HTR-8/SVneo (cell line): Measurements from ENCODE around the gene IKZF3.

Source experiments
- DNase-seq: peaks from one replicate; pipeline ENCODE4 v3.0.0; 2011; ENCODE audit warnings: low spot score, mixed read lengths; ENCODE audit not compliant: insufficient read length
- FAIRE-seq: peaks from 2 replicates; lab custom pipeline; 2011; peaks lifted over from hg19 to GRCh38; lab: Jason Lieb, UNC

Gene IKZF3

GRCh38 chr17:39745335-39746144 is 118.6 kb downstream of the IKZF3 start:
- no peak for FAIRE-seq
- DNase-seq, result no peak

DNA sequence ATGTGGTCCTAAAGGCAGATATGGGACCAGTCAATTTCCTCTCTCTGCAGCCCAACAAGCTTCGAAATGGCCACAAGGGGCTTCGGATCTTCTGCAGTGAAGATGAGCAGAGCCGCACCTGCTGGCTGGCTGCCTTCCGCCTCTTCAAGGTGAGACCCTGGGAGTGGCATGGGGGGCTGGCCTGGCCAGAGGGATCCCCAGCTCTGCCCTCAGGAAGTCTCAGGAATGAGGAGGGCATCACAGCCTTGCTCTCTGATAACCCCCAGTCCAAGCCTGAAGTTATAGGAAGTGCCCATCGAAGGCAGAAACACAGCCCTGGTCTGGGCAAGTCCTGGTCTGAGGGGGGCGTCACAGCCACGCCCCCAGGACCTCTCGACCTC is 119.3 kb downstream of the IKZF3 start:
- FAIRE-seq (no peak), DNase-seq (no peak)

DNA sequence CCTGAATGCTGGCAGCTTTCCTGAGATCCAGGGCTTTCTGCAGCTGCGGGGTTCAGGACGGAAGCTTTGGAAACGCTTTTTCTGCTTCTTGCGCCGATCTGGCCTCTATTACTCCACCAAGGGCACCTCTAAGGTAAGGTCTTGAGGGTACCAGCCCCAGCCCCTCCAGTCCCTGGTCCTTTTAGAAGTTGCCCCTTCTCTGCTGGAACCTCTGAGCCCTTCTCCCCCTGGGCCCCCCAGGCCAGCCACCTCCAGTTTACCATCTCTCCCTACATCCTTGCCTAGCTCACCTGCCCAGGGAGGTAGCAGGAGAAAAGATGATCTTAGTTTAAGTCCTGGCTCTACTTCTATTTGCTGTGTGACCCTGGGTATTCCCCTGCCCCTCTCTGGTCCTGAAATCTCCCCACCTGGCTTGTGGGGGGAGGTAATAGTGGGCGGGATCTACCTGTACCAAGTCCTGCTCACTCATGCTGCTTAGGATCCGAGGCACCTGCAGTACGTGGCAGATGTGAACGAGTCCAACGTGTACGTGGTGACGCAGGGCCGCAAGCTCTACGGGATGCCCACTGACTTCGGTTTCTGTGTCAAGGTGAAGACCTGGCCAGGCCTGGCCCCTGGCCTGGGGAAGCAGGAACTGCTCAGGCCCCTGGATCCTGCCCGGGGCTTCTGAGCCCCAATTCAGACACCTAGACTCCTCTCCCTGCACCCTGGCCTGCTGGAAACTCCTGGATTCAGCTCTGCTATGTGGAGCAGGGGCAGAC is 119.9 kb downstream of the IKZF3 start:
- no peak for FAIRE-seq
- no peak for DNase-seq

- FAIRE-seq, result peak; percentile 62
- no peak for DNase-seq
Observed at GRCh38 chr17:39742856-39743436, 121.2 kb downstream of the IKZF3 start.

GRCh38 chr17:39742126-39742855 is 121.8 kb downstream of the IKZF3 start:
- DNase-seq (no peak), FAIRE-seq (no peak)

DNA sequence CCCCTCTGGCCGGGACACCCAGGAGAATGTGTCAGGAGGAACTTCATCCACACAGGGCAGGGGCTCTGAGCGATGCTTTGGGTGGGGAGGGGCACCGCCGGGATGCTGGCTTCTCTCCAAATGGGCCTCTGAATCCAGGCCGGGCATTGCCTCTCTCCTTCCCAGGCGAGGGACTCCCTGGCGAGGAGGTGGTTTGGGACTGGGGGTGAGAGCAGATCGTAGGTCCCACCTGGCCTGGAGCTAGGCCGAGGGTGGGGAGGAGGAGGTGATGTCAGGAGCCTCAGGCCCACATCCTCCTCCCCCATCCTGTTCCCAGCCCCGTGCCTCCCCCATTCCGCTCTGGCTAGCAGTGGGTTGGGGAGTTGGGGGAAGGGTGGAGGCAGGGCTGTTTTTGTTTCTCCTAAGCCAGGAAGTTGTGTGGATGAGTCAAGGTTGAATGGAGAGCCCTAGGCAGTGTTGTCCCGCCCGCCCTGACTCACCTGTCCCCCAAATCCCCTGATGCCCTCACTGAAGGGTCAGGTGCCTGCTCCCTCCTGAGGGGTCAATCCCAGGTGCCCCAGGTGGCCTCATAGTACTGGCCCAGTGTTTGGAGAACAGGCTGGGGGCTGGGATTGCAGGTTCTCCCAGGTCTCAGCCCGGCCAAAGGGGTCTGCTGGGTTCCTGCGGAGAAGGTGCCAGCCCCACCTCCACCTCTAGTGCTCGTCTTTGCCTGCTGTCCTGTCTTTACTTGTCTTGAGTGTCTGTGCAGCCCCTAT is 123.6 kb downstream of the IKZF3 start:
- peak; percentile 97 for FAIRE-seq
- peak; percentile 89 for DNase-seq

DNA sequence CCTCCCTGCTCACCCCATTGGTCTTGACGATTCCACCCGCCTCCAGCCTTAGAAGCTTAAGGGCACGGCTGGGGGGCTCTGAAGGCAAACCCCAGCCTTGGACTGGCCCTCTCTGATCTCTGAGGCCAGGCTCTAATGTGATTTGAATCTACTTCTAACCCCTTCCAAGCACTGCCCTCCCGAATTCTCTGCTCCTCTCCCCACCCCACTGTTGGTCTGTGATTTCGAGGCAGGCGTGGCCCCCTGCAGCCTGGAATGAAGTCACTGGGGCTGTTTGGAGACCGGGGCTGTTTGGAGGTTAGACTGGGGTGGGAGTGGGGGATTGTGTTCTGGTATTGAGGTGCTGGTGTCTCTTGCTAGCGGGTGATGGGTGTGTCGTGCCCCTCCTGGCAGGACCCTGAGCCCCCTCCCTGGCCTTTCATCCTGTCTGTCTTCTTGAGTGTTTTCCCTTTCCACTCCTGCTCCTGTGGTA is 124.2 kb downstream of the IKZF3 start:
- FAIRE-seq (peak; percentile 74), DNase-seq (no peak)

- no peak for FAIRE-seq
- DNase-seq, result no peak
Observed at GRCh38 chr17:39738983-39739884, 124.9 kb downstream of the IKZF3 start.

- FAIRE-seq (no peak), DNase-seq (no peak)
Observed at GRCh38 chr17:39738568-39738901, 125.6 kb downstream of the IKZF3 start.

DNA sequence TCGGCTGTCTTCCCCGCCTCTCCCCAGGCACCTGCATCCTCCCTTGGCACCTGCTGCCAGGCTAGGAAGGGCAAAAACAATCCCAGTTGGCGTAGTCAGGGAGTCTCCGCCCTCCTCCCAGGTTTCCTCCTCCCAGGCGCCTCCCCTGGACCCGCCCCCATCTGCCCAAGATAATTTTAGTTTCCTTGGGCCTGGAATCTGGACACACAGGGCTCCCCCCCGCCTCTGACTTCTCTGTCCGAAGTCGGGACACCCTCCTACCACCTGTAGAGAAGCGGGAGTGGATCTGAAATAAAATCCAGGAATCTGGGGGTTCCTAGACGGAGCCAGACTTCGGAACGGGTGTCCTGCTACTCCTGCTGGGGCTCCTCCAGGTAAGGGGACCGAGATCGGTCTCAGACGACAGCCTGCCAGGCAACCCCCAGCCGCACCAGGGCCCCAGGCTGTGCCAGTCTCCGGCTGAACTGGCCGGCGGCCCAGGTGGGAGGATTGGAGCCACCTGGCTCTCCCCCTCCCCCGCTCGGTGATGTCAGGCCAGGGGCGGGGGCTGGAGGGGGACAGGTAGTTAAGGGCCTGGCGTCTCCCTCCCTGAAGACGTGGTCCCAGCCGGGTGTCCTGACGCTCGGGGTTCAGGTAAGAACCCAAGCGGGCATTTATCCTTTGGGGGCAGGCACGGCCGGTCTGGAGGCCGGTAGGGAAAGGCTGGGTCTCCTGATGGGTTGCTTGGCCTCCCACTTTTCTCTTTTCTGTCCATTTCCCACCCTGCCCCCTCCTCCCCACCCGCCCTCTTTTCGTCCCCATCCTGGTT is 126.1 kb downstream of the IKZF3 start, which contains the start of gene GRB7:
TSS of gene GRB7 (plus strand) at position 179 of the 808 bp plus-strand sequence. CDS start 4,364 bp downstream, outside the sequence.
- no peak for DNase-seq
- no peak for FAIRE-seq

DNA sequence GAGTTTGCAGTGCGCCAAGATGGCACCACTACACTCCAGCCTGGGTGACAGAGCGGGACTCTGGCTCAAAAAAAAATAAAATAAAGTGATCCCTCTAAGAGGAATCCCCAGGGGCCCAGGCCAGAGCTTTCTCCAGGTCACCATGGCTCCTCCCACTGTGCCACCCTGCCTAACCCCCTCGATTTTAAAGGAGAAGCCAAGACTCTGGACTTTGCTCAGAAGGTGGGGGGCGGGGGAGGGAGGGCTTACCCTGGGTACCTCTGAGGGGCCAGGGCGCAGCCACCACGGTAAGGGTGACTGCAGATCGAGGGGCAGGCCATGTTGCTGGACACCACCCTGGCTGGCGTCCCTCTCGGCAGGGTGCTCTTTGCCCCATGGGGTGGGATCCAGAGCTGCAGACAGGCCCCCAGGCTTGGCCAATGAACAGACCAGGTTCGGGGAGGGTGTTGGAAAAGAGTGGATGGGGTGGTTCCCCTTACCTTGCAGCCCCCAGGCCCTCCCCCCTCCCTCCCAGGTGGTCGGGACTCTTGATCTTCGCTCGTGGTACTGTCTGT is 126.8 kb downstream of the IKZF3 start:
- FAIRE-seq, result no peak
- DNase-seq, result no peak

DNA sequence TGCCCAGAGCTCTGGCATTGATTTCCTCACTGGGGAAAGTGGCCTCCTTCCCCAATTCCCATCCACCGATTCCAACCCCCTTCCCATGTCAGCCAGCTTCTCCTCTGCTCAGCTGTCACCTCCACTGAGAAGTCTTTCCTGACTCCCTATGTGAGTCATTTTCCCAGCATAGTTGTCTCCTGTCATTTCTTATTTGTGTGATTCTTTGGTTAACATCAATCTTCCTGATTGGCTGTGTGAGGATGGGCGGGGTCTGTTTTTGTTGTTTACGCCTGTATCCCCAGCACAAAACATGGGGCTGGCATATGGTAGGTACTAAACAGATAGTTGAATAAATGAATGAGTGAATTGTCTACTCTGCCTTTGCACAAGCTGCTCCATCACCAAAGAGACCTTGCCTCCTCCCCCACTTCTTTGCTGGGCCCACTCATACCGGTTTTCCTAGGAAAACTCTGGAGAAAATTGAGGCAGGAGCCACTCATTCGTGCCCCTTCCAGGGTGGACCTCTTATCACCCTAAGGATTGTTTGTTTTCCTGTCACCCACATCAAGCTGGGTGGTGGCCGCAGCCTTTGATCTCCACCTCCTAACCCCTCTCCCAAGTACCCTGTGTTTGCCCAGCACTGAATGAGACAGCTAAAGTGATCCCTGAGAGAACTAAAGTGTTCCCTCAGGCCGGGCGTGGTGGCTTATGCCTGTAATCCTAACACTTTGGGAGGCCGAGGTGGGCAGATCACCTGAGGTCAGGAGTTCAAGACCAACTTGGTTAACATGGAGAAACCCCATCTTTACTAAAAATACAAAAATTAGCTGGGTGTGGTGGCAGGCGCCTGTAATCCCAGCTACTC is 127.6 kb downstream of the IKZF3 start:
- no peak for FAIRE-seq
- DNase-seq, result peak; percentile 63

DNA sequence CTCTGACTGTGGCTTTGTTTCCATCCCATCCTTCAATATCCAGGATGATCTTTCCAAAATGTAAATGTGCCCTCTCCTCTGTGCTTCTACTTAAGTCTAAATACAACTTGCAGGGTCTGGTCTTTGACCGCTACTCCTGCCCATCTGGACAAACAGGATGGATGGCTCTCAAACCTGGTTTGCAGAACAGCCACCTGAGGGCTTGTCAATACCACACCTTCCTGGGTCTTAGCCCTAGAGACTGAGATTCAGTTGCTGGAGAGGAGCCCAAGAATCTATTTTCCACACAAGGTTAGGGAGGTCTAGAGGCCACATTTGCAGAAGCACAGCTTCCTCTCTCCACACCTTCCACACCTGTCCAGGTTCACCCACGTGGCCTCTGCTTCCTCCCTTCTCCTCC is 128.2 kb downstream of the IKZF3 start:
- FAIRE-seq (no peak), DNase-seq (no peak)

- DNase-seq (no peak), FAIRE-seq (no peak)
Observed at GRCh38 chr17:39732586-39732985, 131.5 kb downstream of the IKZF3 start.

GRCh38 chr17:39730095-39730921 is 133.8 kb downstream of the IKZF3 start, which contains the start of gene MIEN1:
TSS of gene MIEN1 (minus strand) at chr17:39730532. CDS start at chr17:39730495, 37 bp downstream.
- peak; percentile 89 for FAIRE-seq
- DNase-seq, result peak; percentile 94
